ENCODE data around the gene PTPRN2. TPM values are rescaled to one million over a fixed set of nuclear protein-coding genes. Genes with fewer than 3 reads are reported as not detected.

PTPRN2 gene
- total RNA-seq, 1 experiment from 2014 or later = 2.1 TPM

DNA sequence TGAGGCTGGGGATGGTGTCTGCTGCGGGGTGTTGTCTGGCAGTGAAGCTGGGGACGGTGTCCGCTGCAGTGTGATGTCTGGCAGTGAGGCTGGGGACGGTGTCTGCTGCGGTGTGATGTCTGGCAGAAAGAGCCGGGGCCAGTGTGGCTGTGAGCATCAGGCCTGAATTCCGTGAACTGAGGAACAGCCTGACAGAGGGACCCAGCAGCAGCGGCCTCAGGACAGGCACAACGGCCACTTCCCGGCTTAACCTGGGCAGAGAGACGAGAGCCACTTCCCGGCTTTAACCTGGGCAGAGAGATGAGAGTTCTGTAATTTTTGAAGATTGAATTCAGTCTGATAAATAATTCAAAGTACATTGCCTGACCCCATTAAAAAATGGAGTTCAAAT, 321.2 kb downstream of the PTPRN2 start:
- intact Hi-C loops (cut with micrococcal nuclease) = no loop called here
- no peak overlapping the region for H3K4me3 ChIP-seq (replicated peaks in 1 of 2; ENCODE audit: low read depth in 1 of 2, low read length in 2 of 2)
- no peak overlapping the region for H3K9ac ChIP-seq (ENCODE audit: low read length)
- TF ChIP-seq EGR1 (IDR thresholded peaks at IDR 0.05; ENCODE audit: low read depth) = no peak
- TF ChIP-seq, protein P1, sequence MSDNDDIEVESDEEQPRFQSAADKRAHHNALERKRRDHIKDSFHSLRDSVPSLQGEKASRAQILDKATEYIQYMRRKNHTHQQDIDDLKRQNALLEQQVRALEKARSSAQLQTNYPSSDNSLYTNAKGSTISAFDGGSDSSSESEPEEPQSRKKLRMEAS (IDR thresholded peaks at IDR 0.05) = no peak
- no peak for TF ChIP-seq SIN3A (IDR thresholded peaks at IDR 0.05; ENCODE audit: low read depth)
- no peak for TF ChIP-seq EZH2phosphoT487 (IDR thresholded peaks at IDR 0.05; ENCODE audit: borderline replicate concordance)
- H3K9me2 ChIP-seq (ENCODE audit: insufficient read depth) = no peaks in the 10 kb centered on the region
- ATAC-seq (no peak), DNase-seq (ENCODE audit: low read depth, low spot score) (no peak)
- no TSS peak for BruUV-seq (replicated peaks)
- ChIA-PET CTCF (no interaction called here), RAD21 (ENCODE audit: low non-redundant PET in 1 of 2, low total read pairs in 2 of 2, uncharacterized antibody in 2 of 2, unreplicated experiment in 2 of 2) (no interaction called here), POLR2A (no interaction called here)
- H3K9me3 ChIP-seq (ENCODE audit: control insufficient read depth in 1 of 2, insufficient read depth in 1 of 2, low read depth in 1 of 2, low read length in 2 of 2) = peaks cover 4 to 11% of the 10 kb centered on the region in 2 experiments; a peak in 2 of 4 replicates
- H3K79me2 ChIP-seq (ENCODE audit: insufficient read depth, low read length) = no peaks in the 10 kb centered on the region
- H2AFZ ChIP-seq (ENCODE audit: low read depth, low read length, poor library complexity, severe bottlenecking) = no peak overlapping the region
- H3K4me2 ChIP-seq (ENCODE audit: low read length) = no peak overlapping the region
- no peaks in the 10 kb centered on the region for H4K20me1 ChIP-seq (ENCODE audit: insufficient read depth)
- H3K36me3 ChIP-seq (ENCODE audit: control insufficient read depth in 1 of 2, insufficient read depth in 2 of 2, low read length in 2 of 2) = no peaks in the 10 kb centered on the region
- H3K4me1 ChIP-seq (ENCODE audit: control insufficient read depth in 1 of 2, insufficient read depth in 2 of 2, low read length in 2 of 2) = no peaks in the 10 kb centered on the region
- H3K27ac ChIP-seq (ENCODE audit: low read depth, low read length) = no peak overlapping the region
- H3K27me3 ChIP-seq (ENCODE audit: insufficient read depth, low read length) = no peaks in the 10 kb centered on the region

DNA sequence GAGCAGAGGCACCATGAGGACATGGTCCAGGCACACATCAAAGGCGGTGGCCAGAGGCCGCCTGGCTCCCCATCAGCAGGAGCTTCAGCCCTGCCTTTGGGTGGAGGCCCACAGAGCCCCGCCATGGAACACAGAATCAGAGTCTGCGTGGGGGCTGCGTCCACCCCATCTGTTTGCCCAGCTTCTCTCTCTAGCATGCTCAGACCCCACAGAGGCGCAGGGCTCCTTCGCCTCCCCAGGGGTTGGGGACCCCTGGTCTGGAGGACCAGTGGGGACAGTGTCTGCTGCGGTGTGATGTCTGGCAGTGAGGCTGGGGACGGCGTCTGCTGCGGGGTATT, 321.9 kb downstream of the PTPRN2 start:
- intact Hi-C loops (cut with micrococcal nuclease) = no loop called here
- no TSS peak for BruUV-seq (replicated peaks)
- Histone ChIP-seq H3K4me1 (ENCODE audit: control insufficient read depth in 1 of 2, insufficient read depth in 2 of 2, low read length in 2 of 2) (no peaks in the 10 kb centered on the region), H3K36me3 (ENCODE audit: control insufficient read depth in 1 of 2, insufficient read depth in 2 of 2, low read length in 2 of 2) (no peaks in the 10 kb centered on the region), H3K27ac (ENCODE audit: low read depth, low read length) (no peak overlapping the region), H3K27me3 (ENCODE audit: insufficient read depth, low read length) (no peaks in the 10 kb centered on the region), H3K79me2 (ENCODE audit: insufficient read depth, low read length) (no peaks in the 10 kb centered on the region), H3K9me2 (ENCODE audit: insufficient read depth) (no peaks in the 10 kb centered on the region), H3K4me2 (ENCODE audit: low read length) (no peak overlapping the region), H3K9me3 (ENCODE audit: control insufficient read depth in 1 of 2, insufficient read depth in 1 of 2, low read depth in 1 of 2, low read length in 2 of 2) (peaks cover 4 to 11% of the 10 kb centered on the region in 2 experiments; a peak in 2 of 4 replicates), H3K9ac (ENCODE audit: low read length) (no peak overlapping the region), H2AFZ (ENCODE audit: low read depth, low read length, poor library complexity, severe bottlenecking) (no peak overlapping the region), H3K4me3 (replicated peaks in 1 of 2; ENCODE audit: low read depth in 1 of 2, low read length in 2 of 2) (no peak overlapping the region), H4K20me1 (ENCODE audit: insufficient read depth) (no peaks in the 10 kb centered on the region)
- DNase-seq (ENCODE audit: low read depth, low spot score) (no peak), ATAC-seq (no peak)
- ChIA-PET RAD21 (ENCODE audit: low non-redundant PET in 1 of 2, low total read pairs in 2 of 2, uncharacterized antibody in 2 of 2, unreplicated experiment in 2 of 2) (no interaction called here), POLR2A (no interaction called here), CTCF (no interaction called here)
- TF ChIP-seq JUND (IDR thresholded peaks at IDR 0.05) = no peak
- TF ChIP-seq EZH2phosphoT487 (IDR thresholded peaks at IDR 0.05; ENCODE audit: borderline replicate concordance) = no peak
- TF ChIP-seq, protein P2, sequence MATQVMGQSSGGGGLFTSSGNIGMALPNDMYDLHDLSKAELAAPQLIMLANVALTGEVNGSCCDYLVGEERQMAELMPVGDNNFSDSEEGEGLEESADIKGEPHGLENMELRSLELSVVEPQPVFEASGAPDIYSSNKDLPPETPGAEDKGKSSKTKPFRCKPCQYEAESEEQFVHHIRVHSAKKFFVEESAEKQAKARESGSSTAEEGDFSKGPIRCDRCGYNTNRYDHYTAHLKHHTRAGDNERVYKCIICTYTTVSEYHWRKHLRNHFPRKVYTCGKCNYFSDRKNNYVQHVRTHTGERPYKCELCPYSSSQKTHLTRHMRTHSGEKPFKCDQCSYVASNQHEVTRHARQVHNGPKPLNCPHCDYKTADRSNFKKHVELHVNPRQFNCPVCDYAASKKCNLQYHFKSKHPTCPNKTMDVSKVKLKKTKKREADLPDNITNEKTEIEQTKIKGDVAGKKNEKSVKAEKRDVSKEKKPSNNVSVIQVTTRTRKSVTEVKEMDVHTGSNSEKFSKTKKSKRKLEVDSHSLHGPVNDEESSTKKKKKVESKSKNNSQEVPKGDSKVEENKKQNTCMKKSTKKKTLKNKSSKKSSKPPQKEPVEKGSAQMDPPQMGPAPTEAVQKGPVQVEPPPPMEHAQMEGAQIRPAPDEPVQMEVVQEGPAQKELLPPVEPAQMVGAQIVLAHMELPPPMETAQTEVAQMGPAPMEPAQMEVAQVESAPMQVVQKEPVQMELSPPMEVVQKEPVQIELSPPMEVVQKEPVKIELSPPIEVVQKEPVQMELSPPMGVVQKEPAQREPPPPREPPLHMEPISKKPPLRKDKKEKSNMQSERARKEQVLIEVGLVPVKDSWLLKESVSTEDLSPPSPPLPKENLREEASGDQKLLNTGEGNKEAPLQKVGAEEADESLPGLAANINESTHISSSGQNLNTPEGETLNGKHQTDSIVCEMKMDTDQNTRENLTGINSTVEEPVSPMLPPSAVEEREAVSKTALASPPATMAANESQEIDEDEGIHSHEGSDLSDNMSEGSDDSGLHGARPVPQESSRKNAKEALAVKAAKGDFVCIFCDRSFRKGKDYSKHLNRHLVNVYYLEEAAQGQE (IDR thresholded peaks at IDR 0.05; ENCODE audit: low read depth) = no peak
- TF ChIP-seq ELF1 (IDR thresholded peaks at IDR 0.05; ENCODE audit: borderline replicate concordance, low read depth) = no peak
- TF ChIP-seq SP1 (IDR thresholded peaks at IDR 0.05; ENCODE audit: low read depth) = no peak
- no peak for TF ChIP-seq POLR2AphosphoS5 (IDR thresholded peaks at IDR 0.05; ENCODE audit: low read depth, low read length)
